Stimulated activated CD8-positive, alpha-beta memory T cell treated with anti-CD3 and anti-CD28 coated beads, Interleukin-7, amount 100 ng/mL, for 4 hours (primary cell): ENCODE data around the gene IPO9.

Experiments used
- DNase-seq, 2 donors: peaks; one replicate each; pipeline ENCODE4 v3.0.0-alpha.2; 2020; ENCODE audit warnings: low read depth in 2 of 2

The IPO9 gene

GRCh38 chr1:201905234-201905890 is 76.4 kb downstream of the IPO9 start:
- DNase-seq, result no peak

- DNase-seq, result no peak
These were observed 77.4 kb downstream of the IPO9 start for GRCh38 chr1:201906336-201906735.

GRCh38 chr1:201907621-201908020 is 78.7 kb downstream of the IPO9 start:
- DNase-seq, result no peak

- DNase-seq, result no peak
These were observed 83.0 kb downstream of the IPO9 start for GRCh38 chr1:201911826-201912571.

DNA sequence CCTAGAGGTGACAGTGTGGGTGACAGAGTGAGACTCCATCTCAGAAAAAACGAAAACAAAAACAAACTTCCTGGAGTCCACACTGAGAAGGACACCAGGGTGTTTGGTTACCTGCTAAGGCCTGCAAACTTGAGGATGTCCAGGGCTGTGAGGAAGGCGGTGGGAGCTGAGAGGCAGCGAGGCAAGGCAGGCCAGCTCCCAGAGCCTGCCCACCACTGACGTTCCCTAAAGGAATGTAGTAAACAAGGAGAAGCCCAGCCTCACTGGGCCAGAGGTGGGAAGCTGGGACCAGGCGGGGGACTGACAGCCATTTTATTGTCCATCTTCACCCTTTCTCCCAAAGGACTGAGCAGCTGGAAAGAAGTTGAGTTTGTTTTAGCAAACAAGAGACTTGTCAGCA is 83.9 kb downstream of the IPO9 start:
- DNase-seq, result no peak

DNA sequence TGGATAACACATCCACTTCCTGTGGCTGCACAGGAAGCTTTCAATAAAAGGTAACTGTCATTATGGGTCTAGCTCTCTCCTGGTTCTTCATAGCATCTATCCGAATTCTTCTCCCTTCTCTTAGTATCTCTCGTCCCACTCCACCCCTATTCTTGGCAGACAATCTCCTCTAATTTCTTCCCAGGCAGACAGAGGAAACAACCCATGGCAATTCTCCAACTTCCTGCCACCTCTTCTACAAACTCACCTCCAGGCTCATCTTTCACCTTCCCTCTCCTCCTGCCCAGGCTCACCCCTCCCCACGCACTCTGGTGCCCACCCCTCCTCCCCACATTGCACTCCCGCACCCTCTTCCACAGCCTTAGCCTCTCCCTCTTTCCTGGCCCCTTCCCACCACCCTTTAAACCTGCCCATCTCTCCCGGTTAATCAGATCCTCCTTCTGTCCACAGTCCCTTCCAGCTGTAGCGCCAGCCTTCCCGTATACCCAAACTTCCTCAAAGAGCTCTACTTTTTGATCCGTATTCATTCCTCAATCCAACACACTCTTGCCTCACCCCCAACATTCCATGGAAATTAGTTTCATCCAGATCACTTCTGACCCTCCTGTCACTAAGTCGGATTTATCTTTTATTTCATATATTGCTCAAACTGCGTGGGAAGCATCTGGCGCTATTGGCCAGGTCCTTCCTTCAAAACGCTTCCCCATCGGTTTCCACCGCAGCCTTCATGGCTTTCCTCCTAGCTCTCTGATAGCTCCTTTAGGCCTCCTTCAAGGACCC is 85.7 kb downstream of the IPO9 start:
- no peak for DNase-seq

GRCh38 chr1:201916649-201917249 is 87.8 kb downstream of the IPO9 start:
- no peak for DNase-seq

DNA sequence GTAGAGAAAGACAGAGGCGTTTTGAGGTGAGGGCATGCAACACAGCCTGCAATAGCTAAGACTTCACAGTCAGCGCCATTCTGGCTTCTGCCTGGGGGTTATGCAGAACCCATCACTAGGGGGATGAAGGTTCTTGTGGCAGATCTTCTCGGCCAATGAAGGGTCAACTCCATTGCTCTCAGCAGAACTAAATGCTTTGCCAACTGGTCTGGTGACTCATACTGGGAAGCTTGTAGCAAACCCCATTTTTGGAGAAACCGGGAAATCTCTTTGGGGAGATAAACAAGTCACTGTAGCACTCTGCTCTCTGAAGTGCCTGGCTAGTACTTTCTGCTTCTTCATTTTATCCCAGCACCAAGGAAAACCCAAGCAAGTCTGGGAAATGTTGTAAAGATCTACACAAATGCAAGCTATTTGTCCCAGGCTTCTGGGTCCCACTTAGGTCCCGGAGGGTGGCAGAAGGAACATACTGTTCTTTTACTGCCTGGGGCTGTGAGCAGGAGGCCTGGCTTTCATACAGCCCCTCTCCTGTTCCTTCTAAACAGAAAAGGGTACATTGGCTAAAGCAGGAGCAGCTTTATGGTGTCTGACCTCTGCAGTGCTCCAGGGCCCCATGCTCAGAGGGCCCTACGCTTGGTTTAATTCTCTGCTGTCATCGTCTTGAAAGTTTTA is 88.5 kb downstream of the IPO9 start:
- DNase-seq, result no peak

DNA sequence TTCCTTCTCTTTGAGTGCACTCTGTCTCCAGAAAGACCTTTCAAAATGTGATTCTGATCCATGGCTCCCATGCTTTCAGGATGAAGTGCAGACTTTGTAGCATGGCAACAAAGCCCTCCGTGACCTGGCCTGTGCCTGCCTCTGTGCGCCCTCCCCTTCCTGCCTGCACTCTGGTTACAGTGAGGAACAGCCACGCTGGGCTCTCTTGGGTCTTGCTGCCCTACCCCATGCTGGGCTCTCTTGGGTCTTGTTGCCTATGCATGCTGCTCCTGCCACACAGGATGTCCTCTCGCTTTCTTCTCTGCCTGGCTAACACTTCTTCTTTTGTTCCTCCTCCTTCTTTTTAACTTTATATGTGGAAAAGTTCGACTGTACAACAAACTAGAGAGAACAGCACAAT is 89.4 kb downstream of the IPO9 start:
- no peak for DNase-seq

DNA sequence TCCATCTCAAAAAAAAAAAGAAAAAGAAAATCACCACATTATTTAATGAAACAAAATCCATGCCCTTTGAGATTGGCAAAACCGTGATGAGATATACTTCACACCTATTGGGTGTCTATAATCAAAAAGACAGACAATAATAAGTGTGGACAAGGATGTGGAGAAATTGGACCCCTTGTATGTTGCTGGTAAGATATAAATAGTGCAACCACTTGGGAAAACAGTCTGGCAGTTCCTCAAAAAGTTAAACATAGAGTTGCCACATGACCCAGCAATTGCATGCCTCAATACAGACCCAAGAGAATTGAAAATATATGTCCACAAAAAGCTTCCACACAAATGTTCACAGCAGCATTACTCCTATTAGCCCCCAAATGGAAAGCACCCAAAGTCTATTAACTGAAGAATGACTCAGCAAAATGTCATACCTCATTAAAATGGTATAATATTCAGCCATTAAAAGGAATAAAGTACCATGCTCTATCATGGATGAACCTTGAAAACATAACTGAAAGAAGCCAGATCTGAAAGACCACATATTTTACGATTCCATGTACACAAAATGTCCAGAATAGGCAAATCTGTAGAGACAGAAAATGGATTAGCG is 93.1 kb downstream of the IPO9 start:
- no peak for DNase-seq

GRCh38 chr1:201925301-201925567 is 96.3 kb downstream of the IPO9 start:
- DNase-seq, result no peak

GRCh38 chr1:201925981-201926645 is 97.2 kb downstream of the IPO9 start:
- no peak for DNase-seq

DNA sequence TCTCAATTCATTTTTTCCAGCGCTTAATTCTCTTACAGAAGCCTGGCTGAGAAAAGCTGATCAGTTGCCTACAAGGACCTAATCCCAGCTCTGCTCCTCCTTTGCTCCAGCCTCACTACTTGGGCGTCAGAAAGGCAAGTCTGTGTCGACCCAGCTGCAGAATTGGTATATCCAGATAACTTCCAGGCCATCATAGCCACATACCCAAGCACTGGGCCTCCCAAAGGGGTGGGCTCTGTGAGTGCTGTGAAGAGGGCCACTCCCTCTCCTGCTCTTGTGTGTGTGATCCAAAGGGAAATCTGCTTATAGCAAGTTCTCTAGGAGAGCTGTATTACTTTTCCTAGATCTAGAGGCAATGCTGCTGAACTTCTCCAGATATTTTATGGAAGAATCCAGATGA is 99.3 kb downstream of the IPO9 start:
- no peak for DNase-seq

DNA sequence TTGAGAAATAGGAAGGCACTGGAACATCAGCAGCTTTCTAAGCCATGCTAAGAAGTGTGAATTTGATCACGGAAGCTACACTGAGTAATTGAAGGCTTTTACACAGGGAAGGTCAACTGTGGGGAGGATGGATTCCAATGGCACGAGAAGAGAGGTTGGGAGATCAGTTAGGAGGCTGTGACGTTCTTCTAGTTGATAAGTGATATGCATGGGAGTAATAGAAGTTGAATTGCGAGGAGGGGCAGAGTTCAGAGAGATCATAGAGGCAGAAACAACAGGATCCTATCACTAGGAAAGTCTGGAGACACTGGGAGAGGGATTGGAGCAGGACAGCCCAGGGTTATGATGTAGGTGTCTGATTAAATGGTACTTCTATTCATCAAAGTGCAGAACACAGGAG is 101.2 kb downstream of the IPO9 start:
- DNase-seq, result no peak

GRCh38 chr1:201930803-201931202 is 101.8 kb downstream of the IPO9 start:
- DNase-seq, result no peak
